ENCODE results near the gene UBE2E3. TPM values are rescaled to one million over a fixed set of nuclear protein-coding genes. Genes with fewer than 3 reads are reported as not detected.

The UBE2E3 gene
- polyA plus RNA-seq, 3 donors from 2014 or later = 85.4 to 148 (median 96.2) TPM

- no peak overlapping the region for H3K4me3 Mint-ChIP-seq
- H3K27me3 Mint-ChIP-seq (ENCODE audit: low read depth in 3 of 3) = peaks cover 3 to 6% (median 4%) of the 10 kb centered on the region in 3 donors
- no peak for DNase-seq
- H3K36me3 Mint-ChIP-seq = peaks cover 0 to 12% (median 3%) of the 10 kb centered on the region in 3 donors
- H3K27ac Mint-ChIP-seq = no peak overlapping the region
- peaks cover 38 to 67% of the 10 kb centered on the region in 2 donors for H3K4me1 Mint-ChIP-seq
- no peaks in the 10 kb centered on the region for H3K9me3 Mint-ChIP-seq
Measured at GRCh38 chr2:180985771-180986395, 5.5 kb downstream of the UBE2E3 start.

- no peak for DNase-seq
- Mint-ChIP-seq H3K9me3 (no peaks in the 10 kb centered on the region), H3K36me3 (peaks cover 0 to 15% (median 3%) of the 10 kb centered on the region in 3 donors), H3K4me1 (peaks cover 28 to 66% of the 10 kb centered on the region in 2 donors), H3K4me3 (no peak overlapping the region), H3K27me3 (ENCODE audit: low read depth in 3 of 3) (no peaks in the 10 kb centered on the region), H3K27ac (no peak overlapping the region)
Measured at GRCh38 chr2:180987146-180987545, 6.7 kb downstream of the UBE2E3 start.

GRCh38 chr2:180990337-180990736 lies 9.9 kb downstream of the UBE2E3 start:
- peaks cover 10 to 43% of the 10 kb centered on the region in 2 donors for H3K4me1 Mint-ChIP-seq
- H3K9me3 Mint-ChIP-seq = no peaks in the 10 kb centered on the region
- no peaks in the 10 kb centered on the region for H3K27me3 Mint-ChIP-seq (ENCODE audit: low read depth in 3 of 3)
- DNase-seq = no peak
- no peak overlapping the region for H3K4me3 Mint-ChIP-seq
- H3K36me3 Mint-ChIP-seq = peaks cover 0 to 12% (median 0%) of the 10 kb centered on the region in 3 donors
- peak overlapping the region in 2 of 6 donors; percentile 2 to 3 for H3K27ac Mint-ChIP-seq

GRCh38 chr2:180990794-180991193 lies 10.4 kb downstream of the UBE2E3 start:
- peaks cover 11 to 43% of the 10 kb centered on the region in 2 donors for H3K4me1 Mint-ChIP-seq
- H3K9me3 Mint-ChIP-seq = no peaks in the 10 kb centered on the region
- H3K36me3 Mint-ChIP-seq = peaks cover 0 to 12% (median 0%) of the 10 kb centered on the region in 3 donors
- no peak overlapping the region for H3K27ac Mint-ChIP-seq
- H3K4me3 Mint-ChIP-seq = no peak overlapping the region
- no peak for DNase-seq
- H3K27me3 Mint-ChIP-seq (ENCODE audit: low read depth in 3 of 3) = no peaks in the 10 kb centered on the region

GRCh38 chr2:180991361-180991760 lies 11.0 kb downstream of the UBE2E3 start:
- DNase-seq = no peak
- no peak overlapping the region for H3K27ac Mint-ChIP-seq
- peaks cover 12 to 44% of the 10 kb centered on the region in 2 donors for H3K4me1 Mint-ChIP-seq
- no peaks in the 10 kb centered on the region for H3K27me3 Mint-ChIP-seq (ENCODE audit: low read depth in 3 of 3)
- H3K4me3 Mint-ChIP-seq = no peak overlapping the region
- H3K9me3 Mint-ChIP-seq = no peaks in the 10 kb centered on the region
- H3K36me3 Mint-ChIP-seq = peaks cover 0 to 12% (median 0%) of the 10 kb centered on the region in 3 donors

- H3K4me3 Mint-ChIP-seq = no peak overlapping the region
Measured at GRCh38 chr2:180991820-180992219, 11.4 kb downstream of the UBE2E3 start.

GRCh38 chr2:180992994-180993393 lies 12.6 kb downstream of the UBE2E3 start:
- H3K36me3 Mint-ChIP-seq = peaks cover 0 to 12% (median 0%) of the 10 kb centered on the region in 3 donors
- peaks cover 27 to 61% of the 10 kb centered on the region in 2 donors for H3K4me1 Mint-ChIP-seq
- no peak for DNase-seq
- no peaks in the 10 kb centered on the region for H3K9me3 Mint-ChIP-seq
- H3K27me3 Mint-ChIP-seq (ENCODE audit: low read depth in 3 of 3) = peaks cover 0 to 2% (median 0%) of the 10 kb centered on the region in 3 donors
- H3K27ac Mint-ChIP-seq = no peak overlapping the region
- no peak overlapping the region for H3K4me3 Mint-ChIP-seq

More at GRCh38 chr2:180991820-180992219, 11.4 kb downstream of the UBE2E3 start:
- DNase-seq = no peak
- peaks cover 0 to 12% (median 0%) of the 10 kb centered on the region in 3 donors for H3K36me3 Mint-ChIP-seq
- H3K4me1 Mint-ChIP-seq = peaks cover 16 to 49% of the 10 kb centered on the region in 2 donors
- no peaks in the 10 kb centered on the region for H3K27me3 Mint-ChIP-seq (ENCODE audit: low read depth in 3 of 3)
- peak overlapping the region in 1 of 6 donors; percentile 9 for H3K27ac Mint-ChIP-seq
- no peaks in the 10 kb centered on the region for H3K9me3 Mint-ChIP-seq

- Mint-ChIP-seq H3K4me3 (no peak overlapping the region), H3K36me3 (peaks cover 0 to 3% (median 0%) of the 10 kb centered on the region in 3 donors), H3K4me1 (peaks cover 32 to 58% of the 10 kb centered on the region in 2 donors), H3K9me3 (no peaks in the 10 kb centered on the region), H3K27ac (no peak overlapping the region), H3K27me3 (ENCODE audit: low read depth in 3 of 3) (peaks cover 0 to 2% (median 0%) of the 10 kb centered on the region in 3 donors)
- no peak for DNase-seq
Measured at GRCh38 chr2:180999274-180999964, 19.0 kb downstream of the UBE2E3 start.

GRCh38 chr2:181004647-181005325 lies 24.4 kb downstream of the UBE2E3 start:
- DNase-seq = no peak
- H3K36me3 Mint-ChIP-seq = peaks cover 0 to 4% (median 3%) of the 10 kb centered on the region in 3 donors
- peaks cover 22 to 62% of the 10 kb centered on the region in 2 donors for H3K4me1 Mint-ChIP-seq
- H3K27ac Mint-ChIP-seq = no peak overlapping the region
- H3K9me3 Mint-ChIP-seq = no peaks in the 10 kb centered on the region
- no peak overlapping the region for H3K4me3 Mint-ChIP-seq
- no peaks in the 10 kb centered on the region for H3K27me3 Mint-ChIP-seq (ENCODE audit: low read depth in 3 of 3)

GRCh38 chr2:181005326-181005655 lies 24.9 kb downstream of the UBE2E3 start:
- peaks cover 0 to 4% (median 3%) of the 10 kb centered on the region in 3 donors for H3K36me3 Mint-ChIP-seq
- H3K27me3 Mint-ChIP-seq (ENCODE audit: low read depth in 3 of 3) = no peaks in the 10 kb centered on the region
- H3K9me3 Mint-ChIP-seq = no peaks in the 10 kb centered on the region
- no peak for DNase-seq
- no peak overlapping the region for H3K4me3 Mint-ChIP-seq
- H3K27ac Mint-ChIP-seq = no peak overlapping the region
- H3K4me1 Mint-ChIP-seq = peaks cover 24 to 66% of the 10 kb centered on the region in 2 donors

GRCh38 chr2:181005809-181006208 lies 25.4 kb downstream of the UBE2E3 start:
- H3K27me3 Mint-ChIP-seq (ENCODE audit: low read depth in 3 of 3) = no peaks in the 10 kb centered on the region
- H3K4me3 Mint-ChIP-seq = no peak overlapping the region
- no peaks in the 10 kb centered on the region for H3K9me3 Mint-ChIP-seq

GRCh38 chr2:181007086-181007837 lies 26.9 kb downstream of the UBE2E3 start:
- H3K4me1 Mint-ChIP-seq = peaks cover 34 to 72% of the 10 kb centered on the region in 2 donors
- DNase-seq = no peak
- H3K9me3 Mint-ChIP-seq = no peaks in the 10 kb centered on the region
- no peak overlapping the region for H3K4me3 Mint-ChIP-seq
- H3K36me3 Mint-ChIP-seq = peaks cover 0 to 4% (median 3%) of the 10 kb centered on the region in 3 donors
- no peaks in the 10 kb centered on the region for H3K27me3 Mint-ChIP-seq (ENCODE audit: low read depth in 3 of 3)
- peak overlapping the region in 1 of 6 donors; percentile 11 for H3K27ac Mint-ChIP-seq

More at GRCh38 chr2:181005809-181006208, 25.4 kb downstream of the UBE2E3 start:
- Mint-ChIP-seq H3K27ac (no peak overlapping the region), H3K4me1 (peaks cover 29 to 71% of the 10 kb centered on the region in 2 donors), H3K36me3 (peaks cover 0 to 4% (median 3%) of the 10 kb centered on the region in 3 donors)
- no peak for DNase-seq

- peaks cover 0 to 4% (median 0%) of the 10 kb centered on the region in 3 donors for H3K36me3 Mint-ChIP-seq
- DNase-seq = no peak
- peaks cover 35 to 70% of the 10 kb centered on the region in 2 donors for H3K4me1 Mint-ChIP-seq
- no peaks in the 10 kb centered on the region for H3K9me3 Mint-ChIP-seq
- H3K27me3 Mint-ChIP-seq (ENCODE audit: low read depth in 3 of 3) = no peaks in the 10 kb centered on the region
- H3K4me3 Mint-ChIP-seq = no peak overlapping the region
- H3K27ac Mint-ChIP-seq = no peak overlapping the region
Measured at GRCh38 chr2:181008407-181008806, 28.0 kb downstream of the UBE2E3 start.

All from immature natural killer cell (primary cell).